AG08396 (cell line): ENCODE data around the gene MAN1A1.
A peak's percentile ranks its signal among the peaks of the same experiment; 100 is the strongest.
"Not testable (repeated sequence)": the region's sequence is repeated elsewhere in the genome, so short reads cannot be mapped to it uniquely, and the experiment has no call there.

ENCODE experiments used
- DNase-seq: peaks from one replicate; pipeline ENCODE4 v3.0.0; 2012; ENCODE audit warnings: low spot score, mixed read lengths

Gene MAN1A1

DNA sequence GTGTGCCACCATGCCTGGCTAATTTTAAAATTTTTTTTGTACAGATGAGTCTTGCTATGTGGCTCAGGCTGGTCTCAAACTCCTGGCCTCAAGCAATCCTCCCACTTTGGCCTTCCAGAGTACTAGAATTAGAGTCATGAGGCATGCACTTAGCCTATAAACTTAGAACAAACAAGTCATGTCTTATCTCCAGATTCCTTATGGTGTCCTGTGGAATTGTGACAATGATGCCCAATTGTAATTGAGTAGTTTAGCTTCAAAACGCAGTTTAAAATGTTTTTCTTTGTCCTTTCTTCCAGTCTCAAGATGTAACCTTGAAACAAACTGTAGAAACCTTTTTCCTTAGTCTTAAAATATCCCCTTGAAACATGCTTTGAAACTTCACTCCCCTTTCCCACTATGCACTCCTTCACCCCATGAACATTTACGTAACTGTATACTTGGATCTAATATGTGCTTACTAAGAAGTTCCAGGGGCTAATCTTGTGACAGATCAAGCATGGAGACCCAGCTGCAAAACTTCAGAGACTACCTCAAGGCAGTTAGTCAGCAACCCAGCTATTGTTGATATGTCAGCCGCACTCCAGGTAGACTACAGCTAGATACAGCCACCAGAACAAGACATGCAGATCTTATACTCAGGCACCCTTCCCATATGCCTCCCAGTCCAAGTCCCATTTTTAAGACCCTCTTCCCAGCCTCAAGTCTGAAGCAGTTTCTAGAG is 46.2 kb downstream of the MAN1A1 start:
- no peak for DNase-seq

- no peak for DNase-seq
Observed at GRCh38 chr6:119301429-119301828, 48.1 kb downstream of the MAN1A1 start.

GRCh38 chr6:119299694-119300093 is 49.9 kb downstream of the MAN1A1 start:
- no peak for DNase-seq

DNA sequence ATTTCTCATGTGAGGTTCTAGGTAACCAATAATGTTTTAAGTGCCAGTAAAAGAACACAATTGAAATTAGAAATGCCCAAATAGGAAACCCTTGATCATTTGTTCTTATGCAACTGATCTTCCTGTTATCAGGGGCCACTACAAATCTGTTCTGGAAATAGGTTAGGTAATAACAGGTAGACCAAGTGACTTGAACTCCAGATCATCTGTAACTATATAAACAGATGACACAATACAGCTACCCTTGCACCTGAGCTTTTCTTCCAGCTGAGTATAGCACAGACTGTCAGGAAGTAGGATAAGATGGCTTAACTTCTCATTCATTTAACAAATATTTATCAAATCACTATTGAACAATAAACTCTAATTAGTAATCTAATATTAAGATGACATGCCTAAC is 52.5 kb downstream of the MAN1A1 start:
- no peak for DNase-seq

GRCh38 chr6:119296036-119297035 is 53.2 kb downstream of the MAN1A1 start:
- no peak for DNase-seq

DNA sequence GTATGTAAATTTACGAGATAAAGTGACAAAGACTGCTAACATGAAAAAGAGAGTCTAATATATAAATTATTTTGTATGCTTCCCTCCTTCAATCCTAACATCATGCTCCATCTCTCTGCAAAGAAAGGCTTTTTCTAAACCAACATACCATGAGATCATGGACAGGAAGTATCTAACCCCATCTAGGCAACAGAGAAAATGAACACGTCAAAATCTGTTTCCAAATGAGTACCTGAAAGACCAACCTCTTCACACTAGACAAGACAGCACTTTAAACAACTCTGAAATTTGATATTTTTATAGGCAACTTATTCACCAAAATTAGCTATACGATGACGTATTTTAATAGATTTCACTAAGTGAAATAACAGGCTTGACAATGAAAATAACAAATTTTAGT is 54.6 kb downstream of the MAN1A1 start:
- no peak for DNase-seq

DNA sequence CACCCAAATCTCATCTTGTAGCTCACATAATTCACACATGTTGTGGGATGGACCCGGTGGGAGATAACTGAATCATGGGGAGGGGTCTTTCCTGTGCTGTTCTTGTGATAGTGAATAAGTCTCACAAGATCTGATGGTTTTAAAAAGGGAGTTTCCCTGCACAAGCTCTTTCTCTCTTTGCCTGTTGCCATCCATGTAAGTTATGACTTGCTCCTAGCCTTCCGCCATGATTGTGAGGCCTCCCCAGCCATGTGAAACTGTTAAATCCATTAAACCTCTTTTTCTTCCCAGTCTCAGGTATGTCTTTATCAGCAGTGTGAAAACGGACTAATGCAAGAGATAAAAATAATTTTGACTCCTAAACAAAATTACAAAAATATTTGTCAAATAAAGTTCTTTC is 58.5 kb downstream of the MAN1A1 start:
- not testable (repeated sequence) for DNase-seq

DNA sequence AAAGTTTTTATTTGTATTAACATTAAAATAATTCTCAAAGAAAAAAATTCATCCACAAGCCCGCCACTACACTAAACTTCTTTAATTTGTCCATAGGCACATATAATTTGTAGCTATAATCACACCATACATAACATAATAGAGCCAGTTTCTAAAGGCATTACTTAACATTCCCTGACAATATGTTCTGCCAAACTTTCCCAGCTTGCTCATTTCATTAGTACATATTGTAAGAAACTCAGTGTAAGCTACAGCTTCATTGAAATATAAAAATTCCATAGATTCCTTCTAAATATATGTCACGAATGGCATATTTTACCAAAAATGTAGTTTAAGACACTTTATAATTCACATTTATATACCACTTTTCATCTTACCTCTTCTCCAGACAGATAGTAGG is 59.3 kb downstream of the MAN1A1 start:
- no peak for DNase-seq

- DNase-seq: no peak
Observed at GRCh38 chr6:119289651-119290050, 59.9 kb downstream of the MAN1A1 start.

- no peak for DNase-seq
Observed at GRCh38 chr6:119285908-119286625, 63.5 kb downstream of the MAN1A1 start.

DNA sequence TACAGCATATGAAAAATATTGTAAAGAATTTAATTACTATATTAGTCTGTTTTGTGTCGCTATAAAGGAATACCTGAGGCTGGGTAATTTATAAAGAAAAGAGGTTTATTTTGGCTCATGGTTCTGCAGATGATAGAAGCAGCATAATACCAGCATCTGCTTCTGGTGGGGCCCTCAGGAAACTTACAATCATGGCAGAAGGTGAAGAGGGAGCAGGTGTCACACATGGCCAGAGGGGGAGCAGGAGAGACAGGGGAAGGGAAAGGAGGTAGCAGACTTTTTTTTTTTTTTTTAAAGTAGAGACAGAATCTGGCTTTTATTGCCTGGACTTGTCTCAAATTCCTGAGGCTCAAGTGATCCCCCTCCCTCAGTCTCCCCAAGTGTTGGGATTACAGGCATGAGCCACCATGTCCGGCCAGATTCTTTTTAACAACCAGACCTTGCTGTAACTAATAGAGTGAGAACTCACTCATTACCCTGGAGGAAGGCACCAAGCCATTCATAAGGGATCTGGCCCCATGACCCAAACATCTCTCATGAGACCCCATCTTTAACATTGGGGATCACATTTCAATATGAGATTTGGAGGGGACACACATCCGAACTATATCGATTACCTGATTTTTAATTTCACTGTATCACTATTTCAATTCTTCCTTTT is 64.6 kb downstream of the MAN1A1 start:
- DNase-seq: no peak

- DNase-seq: no peak
Observed at GRCh38 chr6:119283979-119284545, 65.5 kb downstream of the MAN1A1 start.

DNA sequence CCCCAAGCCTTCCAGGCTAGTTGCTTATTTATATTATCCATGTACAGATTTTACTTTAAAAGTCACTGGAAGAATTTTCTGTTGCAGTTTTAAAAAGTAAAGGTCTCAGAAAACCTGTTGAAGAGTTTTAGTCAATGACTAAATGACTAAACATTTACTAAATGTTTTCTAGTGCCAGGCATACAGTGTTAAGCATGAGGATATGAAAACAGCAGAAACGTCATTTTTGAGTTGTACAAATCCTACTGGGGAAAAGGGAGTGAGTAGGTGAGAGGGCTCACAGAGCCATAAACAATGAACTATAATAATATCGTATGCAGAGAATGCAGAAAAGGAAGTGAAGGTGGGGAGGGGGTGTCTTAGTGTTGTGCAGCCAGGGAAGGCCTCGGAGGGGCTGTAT is 66.3 kb downstream of the MAN1A1 start:
- DNase-seq: no peak

- no peak for DNase-seq
Observed at GRCh38 chr6:119280668-119281067, 68.9 kb downstream of the MAN1A1 start.

DNA sequence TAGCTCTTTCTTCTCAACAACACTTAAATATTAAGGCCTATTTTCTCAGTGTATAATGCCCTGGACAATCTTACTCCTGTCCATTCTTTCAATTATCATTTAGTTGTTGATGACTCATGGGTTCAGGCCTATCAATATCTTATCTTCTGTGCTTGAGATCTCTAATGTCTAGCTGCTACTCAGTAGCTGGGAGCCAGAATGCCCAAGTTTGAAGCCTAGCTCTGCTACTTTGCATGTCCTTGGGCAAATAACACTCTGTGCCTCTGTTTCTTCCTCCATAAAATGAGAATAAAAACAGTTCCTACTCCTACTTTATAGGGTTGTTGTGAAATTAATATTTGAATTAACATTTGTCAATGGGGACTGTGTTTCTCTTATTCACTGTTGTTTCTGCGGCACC is 69.5 kb downstream of the MAN1A1 start:
- DNase-seq: no peak

GRCh38 chr6:119278625-119279024 is 70.9 kb downstream of the MAN1A1 start:
- no peak for DNase-seq

DNA sequence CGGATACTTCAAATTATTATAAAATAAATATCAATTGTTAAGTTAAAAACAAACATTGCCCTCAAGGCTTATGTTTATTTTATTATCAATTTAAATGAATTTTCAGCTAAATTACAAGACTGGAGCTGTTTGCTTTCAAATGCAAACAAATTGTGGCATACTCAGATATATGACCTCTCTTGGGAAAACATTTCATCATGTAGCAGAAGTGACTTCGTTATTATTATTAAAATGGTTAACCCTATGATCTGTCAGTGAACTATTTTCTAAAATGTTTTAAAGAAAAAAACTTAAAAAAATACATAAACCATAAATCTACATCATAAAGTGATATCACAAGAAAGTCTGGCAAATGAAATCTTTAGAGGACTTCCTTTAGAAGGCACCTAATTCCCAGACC is 72.5 kb downstream of the MAN1A1 start:
- DNase-seq: no peak

GRCh38 chr6:119276211-119276610 is 73.3 kb downstream of the MAN1A1 start:
- DNase-seq: no peak

DNA sequence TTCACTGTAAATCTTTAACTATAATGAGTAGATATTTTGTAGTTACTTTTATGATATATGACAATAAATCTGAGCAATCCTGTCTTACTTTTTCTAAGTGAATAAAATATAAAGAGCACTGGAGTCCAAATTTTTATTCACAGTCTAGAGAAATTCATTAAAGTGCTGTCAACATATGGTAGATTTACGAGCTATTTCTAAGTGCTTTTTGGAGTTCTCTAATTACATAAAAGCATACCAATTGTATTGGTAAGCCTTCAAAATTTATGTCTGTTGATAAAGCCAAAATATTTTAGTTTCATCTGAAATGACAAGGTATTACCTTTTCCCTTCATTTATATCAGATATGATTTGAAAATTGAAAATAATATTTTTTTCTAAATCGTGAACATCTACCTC is 75.4 kb downstream of the MAN1A1 start:
- DNase-seq: no peak

- DNase-seq: peak; percentile 23
Observed at GRCh38 chr6:119273272-119274196, 76.0 kb downstream of the MAN1A1 start.

GRCh38 chr6:119270545-119270944 is 79.0 kb downstream of the MAN1A1 start:
- DNase-seq: no peak
